Astrocyte of the spinal cord (primary cell): ENCODE data around the gene CFAP100.

Source experiments
- DNase-seq: peaks from one replicate; pipeline ENCODE4 v3.0.0; 2011; ENCODE audit warnings: low read depth, low spot score
- H3K4me3 ChIP-seq: 2 replicates; pipeline ENCODE4 v1.5.1; 2011; ENCODE audit warnings: low read depth, mild to moderate bottlenecking, low read length, moderate library complexity
- in situ Hi-C: cut with HindIII; loops from 2 replicates; pipeline ENCODE4 v1.10.0; 2017; ENCODE audit warnings: low sequenced_read_pairs
- TF ChIP-seq, protein P1 (sequence below): IDR thresholded peaks from 2 replicates; pipeline ENCODE4 v1.5.1; 2012; ENCODE audit warnings: low read depth, mild to moderate bottlenecking, low read length, inconsistent platforms

The CFAP100 gene

DNA sequence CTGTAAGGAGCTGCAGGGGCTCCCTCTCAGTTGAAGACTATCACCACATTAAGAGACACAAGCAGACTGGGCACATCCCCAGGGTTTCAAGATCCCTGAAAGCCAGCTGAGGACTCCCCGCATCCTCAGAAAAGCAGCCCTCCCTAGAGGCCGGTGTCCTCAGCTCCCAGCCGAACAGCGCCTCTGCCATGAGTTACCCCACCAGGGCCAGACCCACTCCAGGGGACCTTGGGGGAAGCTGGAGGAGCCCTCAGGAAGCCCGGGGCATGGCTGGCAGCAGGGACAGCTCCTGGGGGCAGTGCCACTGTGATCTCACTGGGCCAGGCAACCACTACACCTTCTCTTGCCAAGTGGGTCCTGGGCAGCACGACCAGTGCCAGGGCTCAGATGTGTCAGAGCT is 45.6 kb upstream of the CFAP100 start:
- in situ Hi-C loops = no loop called here
- H3K4me3 ChIP-seq = no peak overlapping the region
- DNase-seq = no peak
- TF ChIP-seq, protein P1, sequence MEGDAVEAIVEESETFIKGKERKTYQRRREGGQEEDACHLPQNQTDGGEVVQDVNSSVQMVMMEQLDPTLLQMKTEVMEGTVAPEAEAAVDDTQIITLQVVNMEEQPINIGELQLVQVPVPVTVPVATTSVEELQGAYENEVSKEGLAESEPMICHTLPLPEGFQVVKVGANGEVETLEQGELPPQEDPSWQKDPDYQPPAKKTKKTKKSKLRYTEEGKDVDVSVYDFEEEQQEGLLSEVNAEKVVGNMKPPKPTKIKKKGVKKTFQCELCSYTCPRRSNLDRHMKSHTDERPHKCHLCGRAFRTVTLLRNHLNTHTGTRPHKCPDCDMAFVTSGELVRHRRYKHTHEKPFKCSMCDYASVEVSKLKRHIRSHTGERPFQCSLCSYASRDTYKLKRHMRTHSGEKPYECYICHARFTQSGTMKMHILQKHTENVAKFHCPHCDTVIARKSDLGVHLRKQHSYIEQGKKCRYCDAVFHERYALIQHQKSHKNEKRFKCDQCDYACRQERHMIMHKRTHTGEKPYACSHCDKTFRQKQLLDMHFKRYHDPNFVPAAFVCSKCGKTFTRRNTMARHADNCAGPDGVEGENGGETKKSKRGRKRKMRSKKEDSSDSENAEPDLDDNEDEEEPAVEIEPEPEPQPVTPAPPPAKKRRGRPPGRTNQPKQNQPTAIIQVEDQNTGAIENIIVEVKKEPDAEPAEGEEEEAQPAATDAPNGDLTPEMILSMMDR = no peak

DNA sequence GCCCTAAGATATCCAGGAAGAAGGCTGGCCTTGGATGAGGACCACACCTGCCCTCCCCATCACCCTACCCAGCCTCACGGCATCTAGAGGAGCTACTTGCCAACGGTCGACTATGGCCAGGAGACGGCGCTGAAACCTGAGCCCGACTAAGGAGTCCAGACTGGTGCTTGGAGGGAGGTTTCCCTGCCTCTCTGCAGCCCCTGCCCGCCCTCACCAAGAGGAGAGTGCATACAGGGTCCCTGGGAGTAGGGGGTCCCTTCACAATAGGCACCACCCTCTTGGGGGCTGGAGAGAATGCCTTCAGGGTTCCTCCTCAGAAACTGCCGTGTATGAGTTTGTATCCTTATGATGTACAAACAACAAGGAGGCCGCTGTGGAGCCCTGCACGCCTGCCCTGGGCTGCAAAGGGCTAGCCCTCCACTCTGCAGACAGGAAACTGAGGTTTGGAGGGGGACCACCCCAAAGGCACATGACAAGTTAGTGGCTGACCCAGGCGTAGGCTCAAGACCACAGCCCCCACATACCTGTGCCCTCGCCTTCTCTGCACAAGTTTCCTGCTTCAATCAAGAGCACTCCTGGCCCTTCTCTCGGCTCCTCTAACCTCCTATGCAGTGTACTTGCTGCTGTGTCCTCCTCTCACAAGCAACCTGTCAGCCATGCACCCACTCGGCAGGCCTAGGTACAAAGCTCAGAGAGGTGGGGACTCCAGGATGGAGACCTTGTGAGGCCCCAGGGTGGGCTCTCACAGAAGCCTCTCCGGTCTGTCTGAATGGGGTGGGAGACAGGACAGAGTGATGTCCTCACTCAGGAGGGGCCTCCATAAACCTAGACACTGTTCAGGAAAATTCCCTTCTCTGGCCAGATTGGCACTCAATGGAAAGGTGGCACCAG is 44.9 kb upstream of the CFAP100 start:
- in situ Hi-C loops = no loop called here
- DNase-seq = no peak
- no peak overlapping the region for H3K4me3 ChIP-seq
- TF ChIP-seq, protein P1 = no peak

DNA sequence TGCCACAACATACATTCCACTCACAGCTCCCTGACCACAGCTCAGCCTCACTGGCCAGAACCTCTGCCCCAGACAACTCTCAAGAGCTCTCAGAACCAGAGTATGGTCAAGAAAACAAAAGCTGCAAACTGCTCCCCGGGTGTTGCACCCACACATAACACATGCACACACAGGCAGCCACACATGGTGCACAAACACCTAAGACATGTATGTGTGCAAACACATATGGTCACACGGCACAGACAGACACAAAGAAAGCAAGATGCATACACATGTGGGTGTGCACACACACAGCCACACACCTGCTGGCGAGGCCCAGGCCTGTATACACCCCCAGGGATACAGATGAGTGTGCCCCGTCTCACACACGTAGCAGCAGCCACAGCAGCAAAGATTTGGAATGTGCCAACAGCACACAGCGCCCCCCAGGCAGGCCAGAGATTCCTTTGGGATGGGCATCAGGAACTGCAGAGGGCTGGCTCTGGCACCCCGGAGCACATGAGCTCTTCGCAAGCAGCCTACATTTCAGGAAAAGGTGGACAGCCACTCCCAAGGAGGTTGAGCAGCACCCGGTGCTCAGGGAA is 44.1 kb upstream of the CFAP100 start:
- no peak overlapping the region for H3K4me3 ChIP-seq
- DNase-seq = no peak
- TF ChIP-seq, protein P1 = no peak
- in situ Hi-C loops = no loop called here

DNA sequence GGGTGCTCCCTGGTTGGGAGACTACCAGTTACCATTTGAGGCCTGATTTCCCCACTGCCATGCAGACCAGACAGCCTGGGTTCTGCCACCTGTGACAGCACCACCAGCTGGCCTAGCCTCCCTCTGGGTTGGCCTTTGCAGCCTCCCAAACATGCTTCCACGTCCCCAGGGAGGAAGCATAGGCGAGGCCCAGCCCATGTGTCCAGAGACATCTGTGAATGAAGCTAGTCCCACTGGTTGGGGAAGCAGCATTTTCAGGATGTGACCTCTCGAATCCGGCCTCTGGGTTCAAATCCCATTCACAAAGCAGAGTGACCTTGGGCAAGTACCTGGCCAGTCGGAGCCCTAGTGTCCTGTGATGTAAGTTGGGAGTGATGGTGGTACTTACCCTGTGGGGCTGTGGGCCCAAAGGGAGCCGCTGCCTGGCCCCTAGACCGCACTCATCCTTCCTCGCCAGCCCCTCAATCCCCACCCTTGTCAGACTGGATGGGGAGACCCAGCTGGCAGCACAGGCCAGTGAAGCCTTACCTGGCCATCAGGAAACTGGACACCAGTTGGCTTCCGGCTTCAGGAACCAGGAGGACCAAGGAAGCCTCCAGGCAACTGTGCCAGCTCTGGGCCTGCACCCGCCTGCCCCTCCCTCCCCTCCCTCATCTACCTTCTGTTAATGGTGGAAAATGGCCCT is 43.5 kb upstream of the CFAP100 start:
- in situ Hi-C loops = no loop called here
- H3K4me3 ChIP-seq = no peak overlapping the region
- TF ChIP-seq, protein P1 = no peak
- no peak for DNase-seq

DNA sequence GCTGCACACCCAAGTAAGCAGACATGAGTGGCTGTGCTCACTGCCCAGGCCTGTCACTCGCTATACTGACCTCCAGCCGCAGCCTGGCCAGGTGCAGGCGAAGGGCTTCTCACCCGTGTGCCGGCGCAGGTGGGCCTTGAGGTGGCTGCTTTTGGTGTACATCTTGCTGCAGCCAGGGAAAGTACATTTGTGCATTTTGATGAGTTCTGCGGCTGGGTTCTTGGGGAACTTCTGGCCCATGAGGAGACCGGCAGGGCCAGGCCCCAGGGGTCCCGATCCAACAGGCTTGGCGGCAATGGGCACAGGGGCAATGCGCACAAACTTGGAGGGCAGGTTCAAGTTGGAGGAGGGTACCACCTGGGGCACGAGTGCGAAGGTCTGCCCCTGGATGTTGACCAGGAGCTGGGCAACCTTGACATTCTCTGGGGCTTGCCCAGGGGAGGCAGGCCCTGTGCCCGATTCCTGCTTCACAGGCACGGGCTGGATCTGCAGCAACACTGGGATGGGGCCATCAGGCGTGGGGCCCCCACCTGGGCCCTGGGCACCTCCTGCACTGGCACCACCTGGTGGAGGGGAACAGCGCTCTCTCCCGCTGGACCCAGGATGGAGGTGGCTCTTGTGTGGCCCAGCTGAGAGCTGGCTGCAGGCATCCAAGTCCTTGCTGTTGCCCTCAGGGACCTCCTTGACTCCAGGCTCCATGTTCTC is 42.8 kb upstream of the CFAP100 start:
- TF ChIP-seq, protein P1 = peak; percentile 8
- in situ Hi-C loops = no loop called here
- no peak for DNase-seq
- H3K4me3 ChIP-seq = no peak overlapping the region
